IMR-90 (cell line): ENCODE data around the gene EPS8. TPM values are rescaled to one million over a fixed set of nuclear protein-coding genes. Genes with fewer than 3 reads are reported as not detected.
A peak's percentile ranks its signal among the peaks of the same experiment; 100 is the strongest.

Experiments
- ATAC-seq: fragments of 200-7000 bp; cut with Tn5 transposase; 2 replicates; pipeline ENCODE4 v1.9.1; 2020; ENCODE audit warnings: low read depth, mild to moderate bottlenecking, moderate library complexity
- BruUV-seq: library from RNA; stranded (reverse); fragments of 400-500 nt; replicated peaks from 2 replicates; lab custom pipeline; 2021; lab: Mats Ljungman, UMichigan
- CTCF ChIA-PET: fragments of 300-600 bp; formaldehyde crosslinking; extraction: SDS; loops from one replicate; lab custom pipeline; 2021; ENCODE audit warnings: antibody characterized with exemption; lab: Yijun Ruan, JAX
- POLR2A ChIA-PET: fragments of 300-600 bp; sonication (Branson Sonifier 250); formaldehyde crosslinking; loops from one replicate; lab custom pipeline; 2022; ENCODE audit warnings: antibody characterized with exemption; ENCODE audit not compliant: unreplicated experiment; lab: Charles Lee
- DNase-seq: peaks from one replicate; pipeline ENCODE4 v3.0.0; 2013
- H2AFZ ChIP-seq: replicated peaks from 2 replicates; pipeline ENCODE3; 2013; ENCODE audit warnings: low read length, mild to moderate bottlenecking; ENCODE audit not compliant: poor library complexity
- H2AK5ac ChIP-seq: 2 replicates; pipeline ENCODE4 v1.6.1; 2013; ENCODE audit warnings: low read depth, low read length, inconsistent platforms
- H2AK9ac ChIP-seq: replicated peaks from 2 replicates; pipeline ENCODE3; 2013; ENCODE audit warnings: mild to moderate bottlenecking, low read depth, low read length, moderate library complexity; ENCODE audit not compliant: poor library complexity
- H2BK120ac ChIP-seq: 2 replicates; pipeline ENCODE4 v1.6.1; 2013; ENCODE audit warnings: low read depth, low read length, inconsistent platforms
- H2BK15ac ChIP-seq: 3 replicates; pipeline ENCODE4 v1.6.1; 2013; ENCODE audit warnings: low read depth, low read length, inconsistent platforms
- H2BK20ac ChIP-seq: 2 replicates; pipeline ENCODE4 v1.6.1; 2013; ENCODE audit warnings: low read depth, mild to moderate bottlenecking, inconsistent platforms, low read length, moderate library complexity
- H2BK5ac ChIP-seq: 2 replicates; pipeline ENCODE4 v1.6.1; 2013; ENCODE audit warnings: mild to moderate bottlenecking, low read depth, low read length, inconsistent platforms; ENCODE audit not compliant: poor library complexity, severe bottlenecking
- H3K14ac ChIP-seq: replicated peaks from 2 replicates; pipeline ENCODE4 v1.6.1; 2013; ENCODE audit warnings: low read depth, low read length, inconsistent platforms
- H3K18ac ChIP-seq: 2 replicates; pipeline ENCODE4 v1.6.1; 2013; ENCODE audit warnings: low read depth, low read length, control low read depth
- H3K23ac ChIP-seq: 2 replicates; pipeline ENCODE4 v1.6.1; 2013; ENCODE audit warnings: low read depth, low read length, inconsistent platforms
- H3K27ac ChIP-seq: 2 replicates; pipeline ENCODE4 v1.5.1; 2013; ENCODE audit warnings: mild to moderate bottlenecking, control low read depth, low read length; ENCODE audit not compliant: insufficient read depth
- H3K27me3 ChIP-seq: 2 replicates; pipeline ENCODE4 v1.6.1; 2013; ENCODE audit warnings: low read length; ENCODE audit not compliant: control insufficient read depth, insufficient read depth
- H3K36me3 ChIP-seq: 2 replicates; pipeline ENCODE4 v1.6.1; 2013; ENCODE audit warnings: low read length, mixed read lengths; ENCODE audit not compliant: control insufficient read depth, insufficient read depth
- H3K4ac ChIP-seq: 2 replicates; pipeline ENCODE4 v1.6.1; 2013; ENCODE audit warnings: low read depth, low read length, inconsistent platforms
- H3K4me1 ChIP-seq: 2 replicates; pipeline ENCODE4 v1.6.1; 2013; ENCODE audit warnings: low read length, mixed read lengths; ENCODE audit not compliant: control insufficient read depth, insufficient read depth
- H3K4me2 ChIP-seq: 2 replicates; pipeline ENCODE4 v1.6.1; 2013; ENCODE audit warnings: low read depth, mild to moderate bottlenecking, control low read depth, low read length, moderate library complexity
- H3K4me3 ChIP-seq: 2 replicates; pipeline ENCODE4 v1.5.1; 2013; ENCODE audit warnings: low read depth, mild to moderate bottlenecking, control low read depth, low read length, moderate library complexity; ENCODE audit not compliant: insufficient read depth
- H3K56ac ChIP-seq: 2 replicates; pipeline ENCODE4 v1.6.1; 2013; ENCODE audit warnings: low read length, inconsistent platforms; ENCODE audit not compliant: insufficient read depth; ENCODE audit errors: extremely low read depth
- H3K79me1 ChIP-seq, 2 experiments: 2 replicates each; pipeline ENCODE4 v1.6.1; 2013; ENCODE audit warnings: low read length in 2 of 2, inconsistent platforms in 1 of 2, low read depth in 1 of 2
- H3K9ac ChIP-seq: 2 replicates; pipeline ENCODE4 v1.6.1; 2013; ENCODE audit warnings: low read depth, low read length, control low read depth
- H3K9me1 ChIP-seq: 2 replicates; pipeline ENCODE4 v1.6.1; 2013; ENCODE audit warnings: low read length, inconsistent platforms; ENCODE audit not compliant: insufficient read depth
- H3K9me3 ChIP-seq: 2 replicates; pipeline ENCODE4 v1.6.1; 2013; ENCODE audit warnings: low read length; ENCODE audit not compliant: control insufficient read depth, insufficient read depth
- H4K20me1 ChIP-seq: 2 replicates; pipeline ENCODE4 v1.6.1; 2013; ENCODE audit warnings: low read length, inconsistent platforms; ENCODE audit not compliant: insufficient read depth
- H4K5ac ChIP-seq: 2 replicates; pipeline ENCODE4 v1.6.1; 2013; ENCODE audit warnings: mild to moderate bottlenecking, low read depth, low read length, control low read depth
- H4K8ac ChIP-seq, 2 experiments: 2 replicates each; pipeline ENCODE4 v1.6.1; 2013; ENCODE audit warnings: low read depth in 2 of 2, low read length in 2 of 2, control low read depth in 1 of 2, inconsistent platforms in 1 of 2
- H4K91ac ChIP-seq: 2 replicates; pipeline ENCODE4 v1.6.1; 2013; ENCODE audit warnings: low read depth, low read length, inconsistent platforms; ENCODE audit not compliant: insufficient read depth
- NFE2L2 ChIP-seq: fragments of 150-350 bp; IDR thresholded peaks from 2 replicates; pipeline ENCODE4 v1.6.1; 2016; ENCODE audit warnings: low read depth, mild to moderate bottlenecking, low read length
- POLR2A ChIP-seq: IDR thresholded peaks from 2 replicates; pipeline ENCODE4 v1.6.1; 2012; ENCODE audit warnings: mild to moderate bottlenecking, low read depth, low read length
- RAD21 ChIP-seq: IDR thresholded peaks from 2 replicates; pipeline ENCODE4 v1.6.1; 2012; ENCODE audit warnings: low read length, improper control_type of control experiment
- WGBS, 2 experiments: methylation state at CpG; one replicate each; pipeline versions ENCODE4 v1.1.5 to v1.1.7; 2013; ENCODE audit warnings: missing lambda C conversion rate in 2 of 2; ENCODE audit not compliant: insufficient read length in 1 of 2; ENCODE audit errors: extremely low coverage in 2 of 2; 5-methylcytosine and 5-hydroxymethylcytosine counted together
- dilution Hi-C: fragments of 300-500 bp; cut with HindIII; formaldehyde crosslinking; loops from one replicate; pipeline ENCODE4 v1.14.3; 2018; ENCODE audit warnings: low sequenced_read_pairs; ENCODE audit not compliant: unreplicated experiment
- in situ Hi-C: fragments of 300-500 bp; cut with MboI; formaldehyde crosslinking; loops from 3 replicates; pipeline ENCODE4 v1.14.3; 2019; ENCODE audit warnings: low sequenced_read_pairs, inconsistent platforms, mixed read lengths
- intact Hi-C: fragments of 100-400 bp; cut with micrococcal nuclease; formaldehyde crosslinking; loops from 2 replicates; pipeline ENCODE4 v1.10.0; 2022
- polyA plus RNA-seq, 3 experiments: library from polyadenylated mRNA; depleted of rRNA; stranded (reverse); fragments of >200 nt; gene quantifications; 2 replicates each; pipeline ENCODE4 v1.2.3, GENCODE V29; 2012; ENCODE audit warnings: low replicate concordance in 1 of 3
- total RNA-seq: library from RNA; depleted of rRNA; stranded (reverse); fragments of >200 nt; gene quantifications from 2 replicates; pipeline ENCODE4 v1.2.3, GENCODE V29; 2012
- TF ChIP-seq, protein P1 (sequence below): fragments of 150-350 bp; IDR thresholded peaks from 2 replicates; pipeline ENCODE4 v1.6.1; 2016; ENCODE audit warnings: low read depth, mild to moderate bottlenecking, low read length, moderate library complexity, borderline replicate concordance

Gene EPS8
- total and polyA plus RNA-seq, 2 of the 4 experiments (the other 2 are of a cell fraction): 45.1 to 104 TPM

DNA sequence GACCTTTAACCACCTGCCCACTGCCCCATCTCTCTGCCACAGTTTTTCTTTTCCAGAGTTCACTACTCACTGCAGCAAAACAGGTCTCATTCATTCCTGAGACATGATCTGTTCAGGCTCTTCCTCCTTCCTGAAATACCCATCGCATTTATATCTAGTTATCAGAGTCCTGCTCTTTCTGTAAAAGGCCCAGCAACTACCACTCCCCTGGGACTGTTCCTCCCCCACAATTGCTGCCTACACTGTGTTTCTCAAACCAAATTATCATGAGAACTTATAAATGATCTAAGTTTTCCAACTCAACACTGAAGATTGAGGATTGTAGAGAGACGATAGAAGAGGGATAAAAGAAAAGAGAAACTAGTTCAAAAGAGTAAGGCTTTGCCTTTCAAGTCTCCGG is 40.8 kb upstream of the EPS8 start:
- Histone ChIP-seq H3K36me3 (no peaks in the 10 kb centered on the region), H3K56ac (peak overlapping the region; percentile 66), H3K4me3 (no peak overlapping the region), H2AFZ (no peak overlapping the region), H4K20me1 (no peaks in the 10 kb centered on the region), H3K4me1 (peaks cover 3% of the 10 kb centered on the region; the same call in 1 of the 2 replicates), H3K9ac (no peak overlapping the region), H3K9me3 (no peaks in the 10 kb centered on the region), H3K9me1 (peaks cover 11% of the 10 kb centered on the region), H3K27me3 (no peaks in the 10 kb centered on the region), H2BK15ac (0 out of 3 replicates have a peak overlapping the region, but pooled peaks have one; percentile 1), H4K5ac (peak overlapping the region; percentile 17; the same call in 1 of the 2 replicates), H3K23ac (peak overlapping the region; percentile 81), H2AK9ac (no peak overlapping the region), H4K91ac (0 out of 2 replicates have a peak overlapping the region, but pooled peaks have one; percentile 1), H3K4ac (peak overlapping the region; percentile 74; the same call in 1 of the 2 replicates), H3K18ac (peak overlapping the region; percentile 85; the same call in 1 of the 2 replicates), H3K14ac (peak overlapping the region; percentile 70), H3K27ac (peak overlapping the region; percentile 19; the same call in 1 of the 2 replicates), H2BK20ac (peak overlapping the region; percentile 95), H4K8ac (peak overlapping the region in 1 of 2 experiments; percentile 69), H2AK5ac (no peak overlapping the region), H3K4me2 (peak overlapping the region; percentile 57; the same call in 1 of the 2 replicates), H2BK5ac (peak overlapping the region; percentile 93), H2BK120ac (peak overlapping the region; percentile 72), H3K79me1 (no peaks in the 10 kb centered on the region; a peak in 1 of 4 replicates)
- DNase-seq (peak; percentile 61), ATAC-seq (peak; percentile 69)
- BruUV-seq: no TSS peak
- POLR2A ChIA-PET: no interaction called here
- WGBS, 2 experiments: no CpG with 5 or more reads among the region's 3 CpGs
- in situ Hi-C loops: no loop called here
- TF ChIP-seq NFE2L2 (no peak), POLR2A (no peak), RAD21 (no peak)
- TF ChIP-seq, protein P1, sequence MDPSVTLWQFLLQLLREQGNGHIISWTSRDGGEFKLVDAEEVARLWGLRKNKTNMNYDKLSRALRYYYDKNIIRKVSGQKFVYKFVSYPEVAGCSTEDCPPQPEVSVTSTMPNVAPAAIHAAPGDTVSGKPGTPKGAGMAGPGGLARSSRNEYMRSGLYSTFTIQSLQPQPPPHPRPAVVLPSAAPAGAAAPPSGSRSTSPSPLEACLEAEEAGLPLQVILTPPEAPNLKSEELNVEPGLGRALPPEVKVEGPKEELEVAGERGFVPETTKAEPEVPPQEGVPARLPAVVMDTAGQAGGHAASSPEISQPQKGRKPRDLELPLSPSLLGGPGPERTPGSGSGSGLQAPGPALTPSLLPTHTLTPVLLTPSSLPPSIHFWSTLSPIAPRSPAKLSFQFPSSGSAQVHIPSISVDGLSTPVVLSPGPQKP: no peak
- intact Hi-C loops: no loop called here
- dilution Hi-C loops: loop anchor here (25.0 kb wide), 1 partner anchor 218 kb away; no protein-coding TSS in a partner anchor
- CTCF ChIA-PET: no interaction called here
